GM19463 (cell line): ENCODE measurements around the gene ANKDD1B.

ENCODE experiments used
- ATAC-seq: cut with Tn5 transposase; IDR thresholded peaks from one replicate; pipeline ENCODE4 v1.9.1; 2021; ENCODE audit warnings: mild to moderate bottlenecking, moderate library complexity; ENCODE audit not compliant: unreplicated experiment

ANKDD1B gene

GRCh38 chr5:75616371-75616881 is 5.2 kb downstream of the ANKDD1B start:
- no peak for ATAC-seq

- no peak for ATAC-seq
Observed at GRCh38 chr5:75616971-75617621, 5.8 kb downstream of the ANKDD1B start.

DNA sequence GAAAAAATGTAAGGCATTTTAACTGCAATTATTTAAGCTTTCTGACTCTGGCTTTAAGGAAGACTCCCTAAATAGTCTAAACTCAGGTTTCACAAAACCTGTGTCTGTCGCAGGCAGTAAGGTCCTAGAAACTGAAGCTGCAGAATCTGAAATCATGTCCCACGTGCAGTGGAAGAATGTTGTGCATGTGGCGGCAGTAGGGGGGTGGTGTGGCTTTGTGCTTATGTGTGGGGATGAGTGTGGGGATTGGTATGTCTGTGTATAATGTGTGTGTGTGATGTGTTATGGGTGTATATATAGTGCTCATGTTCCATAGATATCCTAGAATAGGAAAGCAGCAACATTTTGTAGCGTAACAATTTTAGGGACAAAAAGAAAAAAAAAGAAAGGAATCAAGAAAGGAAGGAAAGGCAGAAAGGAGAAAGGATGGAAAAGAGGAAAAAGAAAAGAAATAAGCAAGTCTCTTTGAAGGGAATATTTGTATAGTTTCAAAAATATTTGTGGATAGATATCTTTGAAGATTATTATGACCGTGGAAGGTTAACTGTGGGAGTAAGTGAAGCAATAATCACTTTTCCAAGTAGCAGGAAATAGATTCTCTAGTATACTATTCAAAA is 6.6 kb downstream of the ANKDD1B start:
- ATAC-seq = no peak

DNA sequence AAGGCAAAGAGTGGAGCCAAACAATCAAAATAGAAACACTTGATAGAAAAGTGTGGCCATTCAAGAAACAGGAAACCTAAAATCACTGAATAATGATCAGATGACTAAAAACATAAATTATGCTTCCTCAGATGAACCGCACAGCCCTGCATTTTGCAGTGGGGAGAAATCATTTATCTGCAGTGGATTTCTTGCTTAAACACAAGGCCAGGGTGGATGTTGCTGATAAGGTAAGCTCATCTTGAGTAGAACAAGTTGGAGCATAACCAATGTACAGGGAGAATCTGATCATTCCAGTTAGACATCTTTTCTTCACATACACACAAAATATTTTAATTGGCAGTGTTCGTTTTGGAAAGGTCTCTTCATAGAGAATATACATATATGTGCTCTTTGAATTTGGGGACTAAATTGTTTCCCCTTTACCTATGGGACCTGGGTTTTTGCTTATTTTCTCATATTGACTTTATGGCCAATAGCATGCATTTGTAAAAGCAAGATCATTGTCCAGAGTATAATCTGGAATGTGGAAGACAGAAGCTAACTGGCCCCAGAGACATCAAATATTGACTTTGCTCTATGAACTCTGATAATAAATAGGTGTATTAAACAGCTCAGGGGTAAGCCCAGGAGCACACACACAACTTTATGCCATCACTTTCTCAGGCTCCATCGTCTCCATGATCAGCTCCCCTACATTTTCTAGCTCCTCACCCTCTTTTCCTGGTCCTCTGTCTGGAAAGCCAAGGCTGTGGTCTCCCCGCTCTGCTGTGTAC is 9.1 kb downstream of the ANKDD1B start:
- no peak for ATAC-seq

GRCh38 chr5:75622564-75622963 is 11.3 kb downstream of the ANKDD1B start:
- no peak for ATAC-seq

- no peak for ATAC-seq
Observed at GRCh38 chr5:75623846-75624245, 12.6 kb downstream of the ANKDD1B start.

GRCh38 chr5:75626959-75627358 is 15.7 kb downstream of the ANKDD1B start:
- ATAC-seq = no peak

DNA sequence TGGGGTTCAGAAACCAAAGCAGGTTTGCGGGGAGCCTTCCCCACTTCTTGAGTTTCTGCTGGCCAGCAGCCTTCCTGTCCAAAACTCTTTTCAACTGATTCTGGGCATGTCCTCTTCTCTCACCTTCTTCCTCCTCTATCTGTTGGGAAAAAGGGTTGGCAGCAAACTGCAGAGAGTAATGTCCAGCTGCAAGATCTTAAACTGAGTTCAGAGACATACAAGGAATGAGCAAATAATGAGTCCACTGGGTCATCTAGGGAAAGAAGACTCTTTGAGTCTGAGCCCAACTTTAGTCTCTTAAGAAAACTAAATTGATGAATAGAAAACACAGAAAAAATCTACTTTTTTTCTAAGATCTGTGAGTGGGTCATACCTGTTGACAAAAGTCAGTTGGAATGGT is 16.5 kb downstream of the ANKDD1B start:
- ATAC-seq = no peak

DNA sequence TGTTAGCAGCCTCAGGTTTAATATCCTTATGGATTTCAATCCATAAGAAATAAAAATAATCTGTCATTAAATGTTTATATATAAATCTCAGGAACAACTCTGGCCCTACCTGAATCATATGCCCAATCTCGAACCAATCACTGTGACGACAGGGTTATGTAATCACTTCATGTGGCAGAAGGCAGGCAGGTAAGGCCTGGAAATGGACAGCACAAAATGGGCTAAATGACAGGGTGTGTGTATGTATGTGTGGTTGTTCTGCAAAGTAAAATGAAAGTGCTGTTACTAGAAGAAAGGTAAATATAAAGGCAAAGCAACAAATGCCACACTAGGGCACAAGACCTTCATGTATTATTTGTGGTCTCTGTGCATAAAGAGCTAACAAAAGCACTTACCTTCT is 19.6 kb downstream of the ANKDD1B start:
- ATAC-seq = no peak

- ATAC-seq = no peak
Observed at GRCh38 chr5:75632321-75632720, 21.1 kb downstream of the ANKDD1B start.

GRCh38 chr5:75637949-75638348 is 26.7 kb downstream of the ANKDD1B start:
- no peak for ATAC-seq

GRCh38 chr5:75639535-75640311 is 28.5 kb downstream of the ANKDD1B start:
- ATAC-seq = no peak

DNA sequence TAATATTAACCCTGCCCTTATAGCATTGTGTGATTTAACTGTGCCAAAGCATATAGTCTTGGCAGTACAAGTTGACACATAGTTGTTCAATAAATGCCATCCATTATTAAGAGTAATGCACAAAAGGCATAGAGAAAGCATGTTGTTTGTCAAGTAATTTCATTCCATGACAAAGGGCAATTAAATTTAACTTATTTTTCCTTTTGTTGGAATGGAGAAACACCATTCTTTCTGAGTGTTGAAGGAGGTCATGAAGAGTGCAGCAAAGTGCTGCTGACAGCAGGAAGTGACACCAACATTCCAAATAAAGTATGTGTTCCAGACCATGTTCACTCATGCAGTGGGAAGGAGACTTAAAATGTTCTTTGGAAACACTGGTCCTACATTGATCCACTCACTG is 29.1 kb downstream of the ANKDD1B start:
- ATAC-seq = no peak

DNA sequence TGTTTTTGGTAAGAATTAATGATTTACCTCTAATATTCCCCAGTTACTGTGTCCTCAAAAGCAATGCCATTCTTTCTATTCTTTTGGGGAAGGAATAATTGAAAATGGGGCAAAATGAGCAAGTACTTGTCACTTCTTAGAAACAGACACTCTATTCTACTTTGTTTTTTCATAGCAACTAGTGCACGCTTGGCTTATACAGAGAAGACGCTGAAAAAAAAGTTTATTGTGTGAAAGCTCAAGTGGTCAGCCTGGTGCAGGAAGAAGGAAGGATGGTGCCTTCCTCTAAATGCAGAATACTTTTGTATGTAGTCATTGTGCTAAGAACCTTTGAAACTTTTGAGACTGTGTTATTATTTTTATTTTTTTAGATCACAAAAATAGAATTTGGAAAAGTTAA is 29.6 kb downstream of the ANKDD1B start:
- ATAC-seq = no peak

GRCh38 chr5:75648712-75649111 is 37.5 kb downstream of the ANKDD1B start:
- no peak for ATAC-seq

DNA sequence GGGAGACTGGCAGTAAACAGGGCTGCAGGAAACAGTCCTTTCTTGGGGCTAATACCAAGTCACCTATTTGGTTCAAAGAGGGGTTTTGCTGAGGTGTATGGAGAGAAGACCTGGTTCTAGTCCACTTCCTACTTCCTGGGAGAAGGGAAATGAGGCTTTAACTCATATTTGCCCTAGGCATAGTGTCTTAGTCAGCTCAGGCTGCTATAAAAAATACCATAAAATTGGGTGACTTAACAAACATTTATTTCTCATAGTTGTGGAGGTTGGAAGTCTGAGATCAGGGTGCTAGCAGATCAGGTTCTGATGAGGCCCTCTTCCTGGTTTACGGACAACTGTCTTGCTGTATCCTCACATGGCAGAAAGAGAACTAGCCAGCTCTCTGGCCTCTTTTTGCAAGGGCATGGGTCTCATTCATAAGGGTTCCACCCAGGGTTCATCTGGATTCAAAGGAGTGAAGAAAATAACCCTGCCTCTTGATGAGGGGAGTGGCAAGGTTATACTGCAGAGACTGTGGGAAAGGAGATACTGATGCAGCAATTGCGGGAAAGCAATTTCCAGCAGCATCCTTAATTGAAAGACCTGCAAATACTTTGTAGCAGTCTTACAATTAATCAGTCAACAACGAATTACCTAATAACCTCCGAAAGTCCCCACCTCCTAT is 40.5 kb downstream of the ANKDD1B start:
- no peak for ATAC-seq

- no peak for ATAC-seq
Observed at GRCh38 chr5:75653521-75653920, 42.3 kb downstream of the ANKDD1B start.

DNA sequence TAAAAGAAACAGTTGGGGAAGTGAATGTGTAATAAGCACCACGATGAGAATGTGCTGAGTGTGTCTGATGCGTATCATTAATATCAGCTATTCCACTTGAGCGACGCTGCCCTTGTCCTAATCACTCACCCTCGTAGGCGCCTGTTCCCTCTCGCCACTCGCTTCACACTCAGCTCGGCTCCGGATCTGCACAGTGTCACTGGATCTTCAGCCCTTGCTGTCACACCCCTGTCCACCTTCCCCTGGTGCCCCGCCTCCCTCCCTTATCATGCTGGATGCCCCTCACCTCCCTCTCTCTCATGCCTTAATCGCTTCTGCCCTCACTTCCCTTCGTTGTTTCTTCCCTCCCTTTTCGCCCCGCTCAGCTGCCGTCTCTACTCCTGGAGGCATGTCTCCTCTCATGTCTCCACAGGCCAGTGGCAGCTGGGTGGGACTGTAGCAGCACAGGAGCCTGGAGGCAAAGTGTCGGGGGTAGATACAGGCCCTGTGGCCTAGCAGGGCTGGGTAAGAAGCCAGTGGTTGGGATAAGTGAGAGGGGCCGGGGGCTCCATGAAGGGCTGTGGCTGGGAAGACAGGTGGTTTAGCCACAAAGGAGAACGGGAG is 43.5 kb downstream of the ANKDD1B start:
- ATAC-seq = no peak

DNA sequence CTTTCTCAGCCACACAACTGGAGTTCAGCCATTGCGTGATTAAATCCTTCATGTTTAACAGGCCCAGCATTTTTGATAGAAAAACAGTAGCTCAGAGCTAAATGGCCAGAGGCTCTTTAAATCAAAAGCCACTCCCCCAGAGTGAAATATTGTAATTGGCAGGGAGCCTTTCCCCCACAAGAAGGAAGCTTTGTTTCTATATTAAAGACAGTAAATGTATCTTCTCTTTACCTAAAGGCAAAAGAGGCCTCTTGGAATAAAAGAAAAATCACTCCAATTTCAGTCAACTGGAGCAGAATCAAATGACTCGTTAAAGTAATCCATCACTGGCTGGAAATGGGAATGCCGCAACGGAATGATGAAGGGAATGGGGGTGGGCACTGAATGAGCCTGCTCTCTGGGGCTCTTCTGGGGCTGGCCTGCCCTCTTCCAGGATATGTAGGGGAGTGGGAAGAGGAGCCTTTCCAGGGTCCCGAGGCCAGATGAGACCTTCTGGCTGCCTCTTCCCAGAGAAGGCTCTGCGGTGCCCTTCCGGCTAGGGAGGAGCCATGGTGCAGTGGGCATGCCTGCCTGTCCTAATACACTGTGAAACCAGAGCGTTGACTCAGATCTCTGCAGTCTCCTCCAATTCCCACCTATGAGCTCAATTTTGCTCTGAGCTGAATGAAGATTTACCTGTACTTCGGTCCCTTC is 45.2 kb downstream of the ANKDD1B start:
- ATAC-seq = no peak
